ENCODE data around the gene ASIC1.

ASIC1 gene

DNA sequence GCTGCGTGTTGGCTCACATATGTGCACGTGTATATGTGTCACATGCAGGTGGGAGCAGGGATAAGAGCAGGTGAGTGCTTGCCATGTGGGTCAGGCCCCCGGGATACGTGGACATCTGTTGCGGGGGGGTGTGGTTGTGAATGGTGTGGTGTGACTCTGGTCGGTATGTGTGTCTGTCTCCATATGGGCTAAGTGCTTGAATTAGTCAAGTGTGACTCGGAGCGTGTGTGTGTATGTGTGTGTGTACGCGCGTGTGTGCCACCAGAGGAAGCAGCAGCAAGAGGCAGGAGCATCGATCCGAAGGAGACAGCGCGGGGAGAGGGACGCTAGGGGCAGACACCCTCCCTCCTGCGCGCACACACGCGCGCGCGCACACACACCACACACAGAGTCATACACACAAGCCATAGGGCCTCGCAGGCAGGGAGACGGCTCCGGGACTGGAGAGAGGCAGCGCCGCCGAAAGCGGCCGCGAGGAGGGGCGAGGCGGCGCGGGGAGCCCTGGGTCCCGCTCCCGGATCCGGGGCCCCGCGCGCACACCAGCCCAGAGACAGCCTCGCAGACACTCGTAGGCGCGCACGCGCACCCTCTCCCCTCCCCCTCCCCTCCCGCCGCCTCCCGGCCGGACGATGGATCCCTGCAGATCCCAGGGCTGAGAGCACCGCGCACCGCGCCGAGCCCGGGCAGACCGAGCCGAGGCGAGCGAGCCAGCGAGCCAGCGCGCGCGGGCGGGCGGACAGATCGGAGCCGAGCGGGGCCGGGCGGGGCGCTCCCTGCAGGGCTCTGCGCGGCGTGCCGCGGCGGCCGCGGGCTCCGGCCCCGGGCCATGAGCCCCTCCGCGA is at the start of gene ASIC1:
ASIC1 (plus strand) TSS at position 597 of the 842 bp plus-strand sequence. CDS start 1,171 bp downstream, outside the sequence.
- no peak for DNase-seq

DNA sequence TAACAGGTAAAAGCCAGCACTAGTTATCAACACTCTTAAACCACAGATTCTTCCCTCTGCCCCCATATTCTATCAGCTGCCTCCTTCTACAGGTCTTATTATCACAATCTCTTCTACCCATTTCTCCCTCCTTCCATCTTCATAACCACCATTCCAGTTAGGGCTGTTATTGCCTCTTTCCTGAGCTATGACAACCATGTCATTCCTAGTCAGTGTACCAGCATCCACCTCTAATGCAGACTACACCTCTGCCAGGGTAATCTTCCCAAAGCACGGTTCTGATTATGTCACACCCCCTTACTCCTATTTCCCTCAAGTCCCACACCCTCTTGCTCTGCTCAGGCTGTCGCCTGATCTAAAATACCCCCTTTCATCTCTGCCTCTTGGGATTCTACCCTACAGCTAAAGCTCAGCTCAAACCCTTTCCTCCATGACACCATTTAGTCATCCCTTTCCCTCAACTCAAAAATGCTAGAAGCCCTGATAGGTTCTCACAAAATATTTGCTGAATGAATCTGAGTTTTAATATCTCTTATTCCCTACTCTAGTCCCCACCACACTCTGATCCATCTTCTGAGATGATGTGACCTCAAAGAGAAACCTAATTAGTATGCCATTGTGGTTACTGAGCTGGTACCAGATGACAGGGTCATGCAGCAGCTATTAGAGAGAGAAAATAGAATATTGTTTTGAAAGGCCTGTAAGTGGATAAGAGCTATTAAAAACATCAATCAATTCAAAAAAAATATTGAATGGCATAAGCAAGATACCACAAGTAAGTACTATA is 43.8 kb upstream of the ASIC1 start:
- DNase-seq = no peak

GRCh38 chr12:50014342-50014741 is 43.1 kb upstream of the ASIC1 start:
- DNase-seq = no peak

DNA sequence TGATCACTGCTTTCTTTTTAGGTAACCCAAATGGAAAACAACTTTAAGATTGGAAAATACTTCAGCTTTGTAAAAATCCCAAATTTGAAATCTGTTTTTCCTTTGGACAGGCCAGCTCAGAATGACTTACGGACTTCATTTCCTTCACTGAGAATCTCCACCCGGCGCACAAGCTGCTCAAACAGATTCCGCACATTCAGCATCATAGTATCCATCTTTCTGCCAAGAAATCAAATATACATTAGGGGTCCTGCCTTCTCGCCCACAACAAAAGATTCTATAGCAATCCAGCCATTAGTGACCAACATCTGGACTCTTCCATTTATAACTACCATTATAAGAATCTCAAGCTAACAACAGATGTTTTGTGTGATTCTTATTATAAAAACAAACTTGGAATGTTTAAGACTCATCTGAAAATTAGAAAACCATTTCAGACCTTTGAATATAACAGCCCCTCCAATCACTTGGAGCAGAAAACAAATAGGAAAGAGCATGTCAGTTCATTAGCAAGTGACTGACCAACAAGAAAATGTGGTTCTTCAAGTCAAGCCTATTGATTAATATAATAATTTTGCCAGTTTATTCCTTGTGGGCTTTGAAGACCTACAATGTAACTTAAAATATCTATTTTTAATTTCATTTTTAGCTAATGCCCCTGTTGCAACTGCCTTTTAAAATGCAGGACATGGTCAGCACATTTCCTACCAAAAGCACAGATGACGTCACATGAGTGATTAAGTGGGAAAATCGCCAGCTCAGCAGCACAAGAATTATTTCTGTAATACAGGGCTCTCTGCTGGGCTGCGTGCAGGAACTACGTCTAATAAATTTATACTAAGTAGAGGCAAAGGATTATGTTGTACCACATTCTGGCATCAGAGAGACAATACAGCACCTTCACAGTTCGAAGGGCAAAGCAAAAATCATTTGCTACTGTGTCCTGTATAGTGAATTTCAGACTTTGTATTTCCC is 40.6 kb upstream of the ASIC1 start:
- DNase-seq = peak; percentile 79 to 91

DNA sequence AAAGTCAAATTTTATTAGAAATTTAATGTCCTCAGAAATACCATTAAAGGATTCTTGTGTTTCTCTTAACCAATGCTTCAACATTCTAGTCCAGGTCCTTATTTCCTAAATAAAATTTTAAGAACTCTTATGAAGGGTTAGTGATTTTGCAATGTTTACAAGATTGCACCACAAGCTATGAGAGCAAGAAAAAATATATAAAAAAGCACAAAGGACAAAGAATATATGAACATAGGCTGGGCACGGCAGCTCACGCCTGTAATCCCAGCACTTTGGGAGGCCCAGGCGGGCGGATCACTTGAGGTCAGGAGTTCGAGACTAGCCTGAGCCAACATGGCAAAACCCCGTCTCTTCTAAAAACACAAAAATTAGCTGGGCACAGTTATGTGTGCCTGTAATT is 39.8 kb upstream of the ASIC1 start:
- DNase-seq = peak; percentile 36 to 62

GRCh38 chr12:50018154-50018553 is 39.2 kb upstream of the ASIC1 start:
- no peak for DNase-seq

GRCh38 chr12:50018968-50019367 is 38.4 kb upstream of the ASIC1 start:
- no peak for DNase-seq

- no peak for DNase-seq
These were observed 37.9 kb upstream of the ASIC1 start for GRCh38 chr12:50019524-50019923.

- DNase-seq = no peak
These were observed 36.4 kb upstream of the ASIC1 start for GRCh38 chr12:50021031-50021430.

- DNase-seq = no peak
These were observed 34.5 kb upstream of the ASIC1 start for GRCh38 chr12:50022903-50023302.

- DNase-seq = no peak
These were observed 33.2 kb upstream of the ASIC1 start for GRCh38 chr12:50024227-50024626.

DNA sequence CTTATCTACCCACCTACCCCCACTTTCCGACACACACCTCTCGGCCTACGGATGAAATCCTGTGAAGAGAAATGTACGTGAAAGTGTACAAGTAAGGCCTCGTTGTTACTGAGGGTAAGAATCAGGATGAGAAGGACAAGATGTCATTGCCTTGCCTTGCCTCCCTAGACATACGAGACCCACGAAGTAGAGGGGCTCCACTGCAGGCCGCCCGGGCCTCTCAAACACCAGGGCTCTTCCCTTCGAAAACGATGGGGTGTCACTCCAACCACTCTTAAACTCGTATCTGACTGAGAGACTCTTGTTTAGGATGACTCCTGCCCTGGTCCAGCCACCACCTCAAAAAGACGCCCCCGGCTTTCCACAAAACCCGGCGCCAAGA is 32.6 kb upstream of the ASIC1 start:
- no peak for DNase-seq

- peak; percentile 98 to 100 for DNase-seq
These were observed 32.0 kb upstream of the ASIC1 start, which contains the start of gene RACGAP1 for GRCh38 chr12:50025187-50026059. Gene RACGAP1 (minus strand): TSS chr12:50025494. CDS start chr12:50016715, 8,779 bp downstream.

- no peak for DNase-seq
These were observed 30.7 kb upstream of the ASIC1 start for GRCh38 chr12:50026691-50027090.

DNA sequence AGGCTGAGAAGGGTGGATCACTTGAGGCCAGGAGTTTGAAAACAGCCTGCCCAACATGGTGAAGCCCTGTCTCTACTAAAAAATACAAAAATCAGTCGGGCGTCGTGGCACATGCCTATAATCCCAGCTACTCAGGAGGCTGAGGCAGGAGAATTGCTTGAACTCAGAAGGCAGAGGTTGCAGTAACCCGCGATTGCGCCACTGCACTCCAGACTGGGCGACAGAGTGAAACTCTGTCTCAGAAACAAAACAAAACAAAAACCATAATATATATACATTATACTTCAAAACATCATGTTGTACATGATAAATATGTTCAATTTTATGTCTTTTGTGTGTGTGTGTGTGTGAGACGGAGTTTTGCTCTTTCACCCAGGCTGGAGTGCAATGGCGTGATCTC is 26.9 kb upstream of the ASIC1 start:
- peak in 1 of 2 donors; percentile 28 for DNase-seq

GRCh38 chr12:50032515-50032853 is 24.9 kb upstream of the ASIC1 start:
- no peak for DNase-seq

DNA sequence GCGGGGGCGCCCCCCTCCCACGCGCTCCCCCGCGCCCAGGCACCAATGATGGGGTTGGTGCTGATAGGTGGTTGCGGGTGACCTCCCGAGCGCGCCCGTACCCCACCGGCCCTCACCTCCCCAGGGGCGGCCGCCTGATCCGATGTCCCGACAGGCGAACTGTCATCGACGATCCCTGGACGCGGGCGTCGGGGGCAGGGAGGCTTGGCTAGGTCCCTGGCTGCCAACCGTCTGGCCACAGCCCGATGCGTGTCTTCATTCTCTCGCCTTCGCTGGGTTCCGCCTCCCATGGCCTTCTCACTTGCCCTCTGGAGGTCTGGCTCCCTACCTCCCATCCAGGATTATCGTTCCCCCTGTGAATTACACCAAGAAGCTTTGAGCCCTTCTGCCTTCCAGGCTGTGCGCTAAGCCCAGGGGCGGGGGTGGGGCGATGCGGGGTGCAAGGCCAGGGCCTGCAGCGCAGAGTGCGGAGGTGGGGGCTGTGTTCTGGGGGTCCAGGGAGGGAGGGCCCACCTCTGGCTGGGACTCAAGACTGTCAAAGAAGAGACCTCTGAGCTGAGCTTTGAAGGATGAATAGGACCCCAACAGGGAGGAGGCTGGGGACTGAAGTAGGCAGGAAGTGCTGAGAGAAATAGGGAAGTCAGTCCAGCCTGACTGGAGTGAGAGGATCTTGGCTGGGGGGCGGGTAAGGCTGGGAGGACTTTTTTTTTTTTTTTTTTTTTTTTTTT is 24.4 kb upstream of the ASIC1 start:
- DNase-seq = peak; percentile 64 to 67

GRCh38 chr12:50038336-50038735 is 19.1 kb upstream of the ASIC1 start:
- peak; percentile 32 to 36 for DNase-seq

DNA sequence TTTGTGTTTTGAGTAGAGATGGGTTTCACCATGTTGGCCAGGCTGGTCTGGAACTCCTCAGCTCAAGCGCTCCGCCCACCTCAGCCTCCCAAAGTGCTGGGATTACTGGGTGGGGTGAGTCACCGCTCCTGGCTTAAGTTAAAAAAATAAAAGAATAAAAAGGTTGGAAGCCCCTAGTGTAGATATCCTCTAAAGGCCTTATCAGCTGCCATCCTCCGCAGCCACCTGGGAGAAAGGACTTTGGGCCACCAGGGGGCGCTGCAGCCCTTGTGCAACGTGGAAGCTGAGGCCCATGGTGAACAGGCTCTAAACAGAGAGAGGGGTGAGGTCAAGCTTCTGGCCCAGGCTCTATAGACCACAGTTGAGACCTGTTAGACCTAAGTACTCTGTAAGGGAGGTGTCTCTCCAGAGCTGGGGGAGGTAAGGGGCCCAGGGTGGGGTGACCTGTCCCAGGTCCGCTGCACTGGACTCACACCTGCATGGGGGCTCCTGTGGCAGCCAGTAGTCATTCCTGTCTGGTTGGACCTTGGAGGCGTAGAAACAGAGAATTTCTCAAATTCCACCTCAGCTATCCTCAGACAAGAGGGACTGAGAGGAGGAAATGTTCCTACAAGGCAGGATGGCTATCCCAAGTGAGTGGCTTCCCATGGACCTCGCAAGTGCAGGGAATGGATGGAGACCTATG is 18.1 kb upstream of the ASIC1 start:
- DNase-seq = peak; percentile 59 to 95

GRCh38 chr12:50040657-50041056 is 16.7 kb upstream of the ASIC1 start:
- no peak for DNase-seq

Measured in inflammatory macrophage treated with lipopolysaccharide for 1 hour (primary cell).